GM18508 (cell line): ENCODE data around the gene UCHL1.
"Not testable (repeated sequence)": the region's sequence is repeated elsewhere in the genome, so short reads cannot be mapped to it uniquely, and the experiment has no call there.

ENCODE experiments used
- ATAC-seq: cut with Tn5 transposase; IDR thresholded peaks from one replicate; pipeline ENCODE4 v1.9.1; 2021; ENCODE audit warnings: moderate number of reproducible peaks; ENCODE audit not compliant: insufficient read depth, unreplicated experiment

Gene UCHL1

DNA sequence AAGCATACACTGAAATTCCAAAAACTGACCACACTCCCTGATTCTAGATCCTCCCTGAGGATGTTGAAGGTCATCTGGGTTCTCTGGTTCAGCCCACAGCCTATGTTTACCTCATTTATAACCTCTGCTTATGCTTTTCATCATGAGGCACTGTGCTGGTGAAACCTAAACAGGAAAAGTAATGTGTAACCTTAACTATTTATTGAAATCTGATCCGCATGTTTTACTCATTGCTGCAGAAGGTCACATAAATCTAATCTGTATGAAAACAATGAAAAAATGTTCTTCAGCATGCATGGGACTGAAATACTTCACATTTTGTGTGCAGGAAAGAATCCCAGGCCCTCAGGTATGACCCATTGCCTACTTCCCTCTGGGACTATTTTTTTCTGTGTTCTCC is 30.3 kb downstream of the UCHL1 start:
- ATAC-seq: no peak

DNA sequence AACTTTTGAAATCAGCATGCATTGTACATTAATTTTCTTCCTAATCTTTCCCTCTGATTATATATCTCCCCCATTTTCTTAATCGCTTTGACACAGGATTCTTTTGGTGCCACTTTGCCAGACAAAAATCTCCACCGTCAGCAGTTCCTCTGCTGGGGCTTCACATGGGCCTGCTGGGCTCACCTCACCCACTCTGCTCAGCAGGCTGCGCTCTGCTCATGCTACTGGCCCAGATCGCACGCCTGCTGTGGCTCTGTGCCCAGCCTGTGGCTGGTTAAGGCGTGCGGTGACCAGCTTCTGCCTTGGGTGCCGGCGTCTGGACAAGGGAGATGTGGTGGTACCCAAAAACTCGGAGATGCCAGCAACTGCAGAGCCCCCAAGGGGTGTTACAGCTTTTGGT is 31.1 kb downstream of the UCHL1 start:
- no peak for ATAC-seq

DNA sequence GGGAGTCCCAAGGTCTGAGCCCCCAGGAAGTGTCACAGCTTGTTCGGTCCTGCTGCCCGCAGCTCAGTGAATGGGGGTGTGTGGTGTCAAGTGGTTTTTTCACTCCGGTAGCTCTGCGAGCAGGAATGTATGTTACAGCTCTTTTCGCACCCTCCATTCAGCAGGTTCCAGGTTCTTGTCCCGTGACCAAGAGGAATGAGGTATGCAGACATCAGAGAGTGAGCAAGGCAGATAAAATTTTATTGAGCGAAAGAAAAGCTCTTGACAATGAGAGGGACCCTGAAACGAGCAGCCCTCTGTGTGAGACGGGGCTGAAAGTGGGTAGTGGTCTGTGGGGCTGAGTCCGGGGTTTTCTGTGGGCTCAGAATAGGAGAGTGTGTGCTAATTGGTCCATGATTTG is 31.5 kb downstream of the UCHL1 start:
- ATAC-seq: no peak

DNA sequence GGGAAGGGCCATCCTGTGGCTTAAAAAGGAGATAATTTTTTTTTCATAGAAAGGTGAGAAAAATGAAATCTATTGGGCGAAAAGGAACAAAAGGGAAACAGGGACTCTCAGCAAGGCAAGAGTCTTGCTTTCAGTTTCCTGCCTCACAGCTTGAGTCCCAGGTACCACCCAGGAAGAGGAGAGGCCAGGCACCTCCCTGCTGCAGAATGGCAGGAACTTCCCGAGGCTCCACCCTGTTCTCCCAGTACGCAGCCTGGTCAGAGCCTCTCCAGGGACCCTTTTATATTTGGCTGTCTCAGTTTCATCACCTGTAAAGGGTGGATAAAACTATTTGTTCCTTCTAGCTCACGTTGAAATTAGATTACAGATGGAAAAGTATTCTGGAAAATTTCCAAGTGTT is 33.8 kb downstream of the UCHL1 start:
- ATAC-seq: no peak

DNA sequence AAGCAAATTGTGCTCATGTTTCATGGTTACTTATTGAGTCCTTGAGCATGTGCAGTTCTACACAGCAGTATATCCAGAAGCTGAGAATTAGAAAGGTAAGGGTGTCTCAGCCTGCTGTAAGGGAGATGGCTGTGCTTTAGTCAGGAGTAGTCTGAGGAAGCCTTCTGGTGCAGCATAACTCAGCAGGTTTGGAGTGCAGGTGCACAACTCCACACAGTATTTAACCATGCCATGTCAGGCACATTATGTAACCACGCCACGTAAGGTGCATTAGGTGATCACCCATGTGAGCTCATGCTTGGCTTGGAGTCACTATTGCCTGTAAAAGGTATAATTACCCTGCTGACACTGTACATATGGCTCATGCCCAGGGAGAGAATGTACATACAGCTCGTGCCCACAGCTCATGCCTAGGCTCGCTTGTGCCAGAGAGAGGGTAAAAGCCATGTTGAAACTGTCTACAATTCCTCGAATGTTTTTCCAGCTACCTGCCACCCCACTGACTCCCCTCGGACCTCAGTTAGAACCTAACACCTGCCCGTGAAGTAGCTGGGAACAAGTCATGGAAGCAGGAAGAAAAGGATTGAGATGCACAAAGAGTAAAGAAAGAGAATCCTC is 37.8 kb downstream of the UCHL1 start:
- ATAC-seq: no peak

DNA sequence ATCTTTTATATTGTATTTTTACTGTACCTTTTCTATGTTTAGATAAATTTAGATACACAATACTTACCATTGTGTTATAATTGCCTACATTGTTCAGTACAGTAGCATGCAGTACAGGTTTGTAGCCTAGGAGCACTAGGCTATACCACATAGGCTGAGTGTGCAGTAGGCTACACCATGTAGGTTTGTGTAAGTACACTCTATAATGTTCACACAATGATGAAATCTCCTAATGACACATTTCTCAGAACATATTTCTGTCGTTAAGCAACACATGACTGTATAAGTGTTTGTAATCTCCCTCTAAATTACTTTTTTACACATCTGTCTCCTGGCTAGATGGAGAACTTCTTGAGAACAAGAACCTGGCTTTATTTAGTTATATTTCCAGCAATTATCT is 40.3 kb downstream of the UCHL1 start:
- no peak for ATAC-seq

DNA sequence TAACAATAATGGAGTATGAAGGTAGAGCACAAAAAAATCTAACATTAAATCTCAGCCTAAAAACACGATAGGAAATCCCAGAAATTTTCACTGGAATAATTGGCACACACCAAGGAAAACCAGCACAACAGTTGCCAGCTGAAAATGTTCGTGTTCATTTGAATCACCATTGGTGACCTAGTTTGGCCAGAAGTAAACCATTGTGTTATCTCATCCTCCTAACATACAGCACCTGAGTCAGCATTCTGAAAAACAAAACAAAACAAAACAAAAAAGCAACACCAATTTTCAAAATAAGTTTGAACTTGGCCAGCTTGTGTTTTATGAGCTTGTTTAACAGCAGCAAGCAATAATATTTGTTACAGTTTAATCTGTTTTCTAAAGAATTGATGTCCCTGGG is 41.1 kb downstream of the UCHL1 start:
- ATAC-seq: no peak

DNA sequence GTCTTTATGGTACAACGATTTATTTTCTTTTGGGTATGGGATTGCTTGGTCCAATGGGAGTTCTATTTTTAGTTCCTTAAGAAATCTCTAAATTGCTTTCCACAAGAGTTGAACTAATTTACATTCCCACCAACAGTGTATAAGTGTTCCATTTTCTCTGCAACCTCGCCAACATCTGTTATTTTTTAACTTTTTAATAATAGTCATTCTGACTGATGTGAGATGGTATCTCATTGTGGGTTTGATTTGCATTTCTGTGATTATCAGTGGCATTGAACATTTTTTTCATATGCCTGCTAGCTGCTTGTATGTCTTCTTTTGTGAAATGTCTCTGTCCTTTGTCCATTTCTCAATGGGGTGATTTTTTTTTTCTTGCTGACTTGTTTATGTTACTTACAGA is 42.8 kb downstream of the UCHL1 start:
- no peak for ATAC-seq

DNA sequence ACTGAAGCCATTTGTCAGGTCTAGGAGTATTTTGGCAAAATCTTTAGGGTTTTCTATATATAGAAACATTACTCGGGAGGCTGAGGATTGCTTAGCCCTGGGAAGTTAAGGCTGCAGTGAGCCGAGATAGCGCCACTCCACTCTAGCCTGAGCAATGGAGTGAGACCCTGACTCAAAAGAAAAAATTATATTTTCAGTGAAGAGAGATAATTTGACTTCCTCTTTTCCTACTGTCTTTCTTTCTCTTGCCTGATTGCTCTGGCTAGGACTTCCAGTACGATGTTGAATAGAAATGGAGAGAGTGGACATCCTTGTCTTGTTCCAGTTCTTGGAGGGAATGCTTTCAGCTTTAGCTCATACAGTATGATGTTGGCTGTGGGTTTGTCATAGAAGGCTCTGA is 44.4 kb downstream of the UCHL1 start:
- ATAC-seq: no peak

DNA sequence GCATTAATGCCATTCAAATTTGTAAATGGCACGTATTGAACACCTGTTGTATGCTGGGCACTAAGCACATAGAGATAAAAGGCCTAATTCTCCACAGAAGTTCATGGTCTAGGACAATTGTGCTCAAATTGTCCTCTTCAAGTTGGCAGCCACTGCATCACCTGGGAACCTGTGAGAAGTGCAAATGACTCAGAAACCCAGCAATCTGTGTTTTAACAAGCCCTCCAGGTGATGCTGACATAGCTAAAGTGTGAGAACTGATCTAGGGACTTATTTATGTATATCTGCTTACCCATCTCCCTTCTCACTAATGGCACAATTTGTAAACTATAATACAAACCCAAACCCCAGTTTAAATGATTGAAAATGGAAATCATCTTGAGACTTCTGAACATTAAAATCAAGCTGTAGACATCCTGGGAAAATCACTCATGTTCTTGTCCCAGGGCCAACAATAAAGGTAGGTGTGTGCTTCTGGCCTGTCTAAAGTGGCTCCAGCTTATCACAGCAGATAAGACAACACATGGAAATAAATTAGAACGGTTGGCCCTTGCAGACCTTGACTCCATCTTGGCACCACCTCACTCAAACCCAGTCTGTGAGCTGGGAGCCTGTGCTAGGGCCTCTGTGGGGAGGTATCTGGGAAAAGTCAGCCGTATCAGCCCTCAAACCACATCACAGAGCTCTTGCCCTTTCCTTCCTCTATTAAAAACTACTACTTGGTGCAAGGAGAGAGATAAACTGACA is 46.8 kb downstream of the UCHL1 start:
- ATAC-seq: no peak

DNA sequence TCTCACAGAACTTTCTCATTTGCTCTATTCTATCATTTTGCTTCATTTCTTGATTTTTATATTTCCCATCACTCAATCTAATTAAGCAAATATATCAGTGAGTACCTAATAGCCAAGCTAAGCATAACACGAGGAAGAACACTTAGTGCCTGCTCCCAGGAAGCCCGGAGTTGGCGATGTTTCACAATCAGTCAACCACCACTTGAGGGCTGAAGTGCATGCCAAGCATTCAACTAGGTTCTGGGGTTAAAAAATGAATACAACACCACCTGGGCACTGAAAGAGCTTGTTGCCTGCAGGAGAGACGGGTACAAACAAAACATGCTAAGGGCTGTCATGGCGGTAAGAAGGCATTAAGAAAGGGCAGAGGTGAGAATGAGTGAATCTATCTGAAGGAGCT is 47.5 kb downstream of the UCHL1 start:
- no peak for ATAC-seq

DNA sequence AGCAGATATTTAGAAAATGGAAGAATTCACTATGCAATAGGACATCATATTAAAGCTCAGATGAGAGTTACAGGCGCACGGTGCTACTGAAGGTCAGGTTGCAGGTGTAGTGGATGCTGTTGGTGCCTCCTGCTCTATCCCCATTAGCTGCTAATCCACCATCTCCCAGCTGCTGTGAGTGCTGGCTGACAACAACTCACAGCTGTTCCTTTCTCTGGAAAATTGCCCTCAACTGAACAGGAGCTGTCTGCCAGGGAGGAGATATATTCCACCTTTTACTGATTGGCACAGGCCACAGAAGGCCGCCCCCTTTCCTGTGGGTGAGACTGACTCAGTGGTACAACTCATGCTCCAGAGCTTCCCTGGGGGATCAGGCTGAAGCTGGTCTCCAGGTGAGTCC is 48.7 kb downstream of the UCHL1 start:
- ATAC-seq: no peak

DNA sequence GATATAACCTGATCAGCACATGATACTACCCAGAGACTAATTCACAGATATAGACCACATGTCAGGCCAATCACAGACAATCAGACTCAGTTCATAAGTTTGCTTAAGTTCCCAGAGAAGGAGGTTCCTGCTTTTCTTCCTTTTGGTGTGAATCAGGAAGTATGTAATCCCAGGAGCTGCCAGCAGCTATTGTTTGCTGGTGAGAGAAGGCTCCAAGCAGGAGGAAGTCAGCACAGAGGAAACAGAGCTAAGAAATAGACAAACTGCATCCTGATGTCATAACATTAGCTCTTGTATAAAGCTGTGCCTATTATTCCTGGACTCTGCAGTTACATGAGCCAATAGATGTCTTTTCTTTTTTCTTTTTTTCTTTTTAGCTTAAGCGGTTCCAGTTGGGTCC is 50.9 kb downstream of the UCHL1 start:
- ATAC-seq: no peak

DNA sequence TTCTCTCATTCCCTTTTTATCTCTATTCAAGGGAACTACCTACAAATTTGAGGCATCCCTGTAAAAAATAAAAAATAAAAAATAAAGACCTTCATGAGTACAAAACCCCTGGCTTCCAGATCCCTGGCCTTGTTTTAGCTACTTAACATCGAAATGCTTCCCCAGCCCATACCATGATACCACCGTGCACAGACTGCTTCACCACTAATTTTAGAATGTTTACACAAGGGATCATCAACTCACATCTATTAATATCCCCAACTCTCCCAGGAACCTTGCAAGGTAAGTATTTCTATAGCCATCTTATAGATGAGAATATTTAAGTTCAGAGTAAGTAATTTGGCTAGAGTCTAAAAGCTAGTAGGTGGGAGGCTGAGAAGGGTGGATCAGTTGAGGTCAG is 51.7 kb downstream of the UCHL1 start:
- no peak for ATAC-seq

DNA sequence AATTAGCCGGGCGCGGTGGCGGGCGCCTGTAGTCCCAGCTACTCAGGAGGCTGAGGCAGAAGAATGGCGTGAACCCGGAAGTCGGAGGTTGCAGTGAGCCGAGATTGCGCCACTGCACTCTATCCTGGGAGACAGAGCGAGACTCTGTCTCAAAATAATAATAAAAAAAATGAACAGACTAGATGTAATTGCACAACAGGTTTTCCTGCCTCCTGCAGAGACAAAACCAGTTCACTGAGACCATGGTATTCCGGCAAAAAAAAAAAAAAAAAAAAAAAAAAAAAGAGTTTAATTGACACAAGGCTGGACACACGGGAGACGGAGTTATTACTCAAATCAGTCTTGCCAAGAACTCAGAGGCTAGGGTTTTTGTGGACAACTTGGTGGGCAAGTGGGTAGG is 58.7 kb downstream of the UCHL1 start:
- not testable (repeated sequence) for ATAC-seq

DNA sequence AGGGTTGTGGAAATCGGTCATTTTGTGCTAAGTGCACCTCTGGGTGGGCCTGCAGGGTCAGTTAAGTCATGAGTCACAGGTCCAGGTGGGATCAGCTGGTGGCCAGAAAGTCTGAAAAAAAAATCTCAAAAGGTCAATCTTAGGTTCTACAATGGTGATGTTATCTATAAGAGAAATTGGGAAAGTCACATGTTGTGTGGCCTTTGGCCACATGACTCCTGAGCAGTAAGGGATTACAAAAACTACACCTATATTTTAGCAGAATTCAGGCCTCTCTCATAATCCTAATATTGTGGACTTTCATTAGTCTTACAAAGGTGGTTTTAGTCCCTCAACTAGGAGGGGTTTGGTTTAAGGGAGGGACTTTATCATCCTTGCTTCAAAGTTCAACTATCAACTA is 59.1 kb downstream of the UCHL1 start:
- ATAC-seq: no peak
